ENCODE measurements around the gene ITGB5. TPM values are rescaled to one million over a fixed set of nuclear protein-coding genes. Genes with fewer than 3 reads are reported as not detected.
"Not testable (repeated sequence)": the region's sequence is repeated elsewhere in the genome, so short reads cannot be mapped to it uniquely, and the experiment has no call there.

Gene ITGB5
- total RNA-seq, 1 donor from 2014 or later, result not detected

- peaks cover 9% of the 10 kb centered on the region for H3K27me3 Mint-ChIP-seq
- POLR2A ChIA-PET, result no interaction called here
- intact Hi-C loops (cut with micrococcal nuclease), result no loop called here
- ATAC-seq (ENCODE audit: low read depth) (no peak), DNase-seq (no peak)
- no peak overlapping the region for H3K4me3 Mint-ChIP-seq
- H3K36me3 Mint-ChIP-seq (ENCODE audit: low read depth), result no peaks in the 10 kb centered on the region
- TF ChIP-seq, protein P1, sequence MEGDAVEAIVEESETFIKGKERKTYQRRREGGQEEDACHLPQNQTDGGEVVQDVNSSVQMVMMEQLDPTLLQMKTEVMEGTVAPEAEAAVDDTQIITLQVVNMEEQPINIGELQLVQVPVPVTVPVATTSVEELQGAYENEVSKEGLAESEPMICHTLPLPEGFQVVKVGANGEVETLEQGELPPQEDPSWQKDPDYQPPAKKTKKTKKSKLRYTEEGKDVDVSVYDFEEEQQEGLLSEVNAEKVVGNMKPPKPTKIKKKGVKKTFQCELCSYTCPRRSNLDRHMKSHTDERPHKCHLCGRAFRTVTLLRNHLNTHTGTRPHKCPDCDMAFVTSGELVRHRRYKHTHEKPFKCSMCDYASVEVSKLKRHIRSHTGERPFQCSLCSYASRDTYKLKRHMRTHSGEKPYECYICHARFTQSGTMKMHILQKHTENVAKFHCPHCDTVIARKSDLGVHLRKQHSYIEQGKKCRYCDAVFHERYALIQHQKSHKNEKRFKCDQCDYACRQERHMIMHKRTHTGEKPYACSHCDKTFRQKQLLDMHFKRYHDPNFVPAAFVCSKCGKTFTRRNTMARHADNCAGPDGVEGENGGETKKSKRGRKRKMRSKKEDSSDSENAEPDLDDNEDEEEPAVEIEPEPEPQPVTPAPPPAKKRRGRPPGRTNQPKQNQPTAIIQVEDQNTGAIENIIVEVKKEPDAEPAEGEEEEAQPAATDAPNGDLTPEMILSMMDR (IDR thresholded peaks at IDR 0.05), result no peak
- H3K27ac Mint-ChIP-seq, result no peak overlapping the region
- no peaks in the 10 kb centered on the region for H3K9me3 Mint-ChIP-seq
- no peaks in the 10 kb centered on the region for H3K4me1 Mint-ChIP-seq
- CTCF ChIA-PET, result no interaction called here
Observed at GRCh38 chr3:124796477-124796876, 90.7 kb downstream of the ITGB5 start.

DNA sequence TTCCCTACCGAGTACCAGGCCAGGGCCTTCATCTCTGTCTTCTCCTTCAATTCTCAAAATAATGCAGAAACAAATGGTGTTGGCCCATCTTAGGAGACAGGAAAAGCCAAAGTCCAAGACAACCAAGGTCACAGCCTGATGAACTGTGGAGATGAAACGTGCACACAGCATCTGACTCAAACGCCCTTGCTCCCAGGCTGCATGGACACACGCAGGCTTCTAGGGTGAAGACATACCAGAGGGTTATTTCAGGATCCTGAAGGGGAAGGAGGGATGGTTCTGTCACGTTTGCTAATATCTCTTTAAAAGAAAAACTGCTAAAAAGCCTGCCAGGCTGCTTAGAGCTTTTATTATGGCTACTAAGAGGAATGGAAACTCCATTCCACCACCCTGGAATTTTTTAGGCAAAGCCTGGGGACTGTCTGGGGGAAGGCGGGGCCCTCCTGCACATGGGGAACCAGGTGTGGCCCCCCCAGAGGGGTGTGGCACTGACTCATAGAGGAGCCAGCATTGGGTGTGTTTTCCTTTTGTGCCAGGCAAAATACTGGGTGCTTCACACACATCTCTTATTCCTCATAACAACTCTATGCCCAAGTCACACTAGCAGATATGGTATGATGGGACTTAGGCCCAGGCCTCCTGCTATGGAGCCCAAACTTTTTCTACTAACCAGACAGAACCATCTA, 94.0 kb downstream of the ITGB5 start:
- no peak overlapping the region for H3K4me3 Mint-ChIP-seq
- intact Hi-C loops (cut with micrococcal nuclease), result no loop called here
- CTCF ChIA-PET, result no interaction called here

DNA sequence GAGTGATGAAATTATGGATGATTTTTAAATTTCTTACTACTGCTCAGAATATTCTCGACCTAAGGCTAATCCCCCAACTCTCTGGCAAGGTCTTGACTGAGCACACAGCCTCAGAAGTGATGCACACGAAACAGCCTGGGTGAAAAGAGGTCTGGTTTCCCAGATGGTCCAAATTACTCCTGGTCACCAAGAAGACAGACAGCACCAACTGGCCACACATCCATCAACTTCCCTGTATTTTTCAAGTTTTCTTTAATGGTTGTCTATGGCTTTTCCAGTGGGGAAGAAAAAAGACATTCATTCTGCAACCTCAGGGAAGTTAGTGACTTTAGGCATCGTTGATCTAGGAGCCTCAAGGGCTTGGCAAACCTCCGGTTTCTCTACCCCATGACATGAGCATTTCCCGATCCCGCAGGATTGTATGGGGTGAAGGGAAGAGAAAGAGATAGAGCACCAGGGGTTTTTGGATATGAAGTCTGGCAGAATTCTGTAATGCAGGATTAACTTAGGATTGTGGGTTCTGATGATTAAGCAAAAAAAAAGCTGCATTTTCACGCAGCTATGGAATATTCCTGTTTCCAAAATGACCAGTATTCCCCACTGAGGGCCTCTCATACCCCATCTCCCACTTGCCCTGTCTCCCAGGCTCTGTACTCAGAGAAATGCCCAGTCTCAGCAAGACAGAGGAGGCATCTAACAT, 94.7 kb downstream of the ITGB5 start:
- intact Hi-C loops (cut with micrococcal nuclease), result no loop called here
- Mint-ChIP-seq H3K27ac (no peak overlapping the region), H3K27me3 (peaks cover 11% of the 10 kb centered on the region), H3K4me3 (no peak overlapping the region), H3K36me3 (ENCODE audit: low read depth) (no peaks in the 10 kb centered on the region), H3K4me1 (no peaks in the 10 kb centered on the region), H3K9me3 (no peaks in the 10 kb centered on the region)
- CTCF ChIA-PET, result no interaction called here
- TF ChIP-seq, protein P1 (IDR thresholded peaks at IDR 0.05), result no peak
- no peak for DNase-seq
- POLR2A ChIA-PET, result no interaction called here
- ATAC-seq (ENCODE audit: low read depth), result no peak

More for the DNA sequence above, 94.0 kb downstream of the ITGB5 start:
- Mint-ChIP-seq H3K9me3 (no peaks in the 10 kb centered on the region), H3K27ac (no peak overlapping the region), H3K4me1 (no peaks in the 10 kb centered on the region), H3K27me3 (peaks cover 11% of the 10 kb centered on the region), H3K36me3 (ENCODE audit: low read depth) (no peaks in the 10 kb centered on the region)
- DNase-seq (no peak), ATAC-seq (ENCODE audit: low read depth) (no peak)
- TF ChIP-seq, protein P1 (IDR thresholded peaks at IDR 0.05), result no peak
- POLR2A ChIA-PET, result no interaction called here

DNA sequence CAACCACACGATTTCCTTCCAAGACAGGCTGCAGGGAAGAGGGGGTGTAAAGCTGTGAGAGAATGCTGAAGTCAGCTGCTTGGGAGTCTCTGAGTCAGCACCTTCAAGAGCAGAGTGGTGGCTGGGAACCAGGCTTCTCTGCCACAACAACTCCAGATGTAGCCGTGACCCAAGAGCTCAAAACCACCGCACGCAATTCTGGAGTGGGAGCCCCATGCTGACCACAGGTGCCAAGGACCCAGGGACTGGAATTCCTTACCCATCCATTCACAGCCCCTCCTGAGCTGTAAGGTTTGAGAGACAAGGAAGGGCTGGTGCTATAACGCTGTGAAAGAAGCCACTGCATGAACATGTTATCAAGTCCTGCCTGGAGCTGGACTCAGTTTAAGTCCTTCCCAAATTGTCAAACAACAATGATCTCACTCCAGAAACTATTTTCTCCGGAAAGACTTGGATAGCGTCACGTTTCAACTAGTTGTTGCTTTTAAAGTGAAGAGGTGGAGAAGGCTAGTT, 95.5 kb downstream of the ITGB5 start:
- no peak for ATAC-seq (ENCODE audit: low read depth)
- DNase-seq, result no peak
- Mint-ChIP-seq H3K27ac (no peak overlapping the region), H3K9me3 (no peaks in the 10 kb centered on the region), H3K27me3 (peaks cover 11% of the 10 kb centered on the region), H3K4me1 (no peaks in the 10 kb centered on the region), H3K36me3 (ENCODE audit: low read depth) (no peaks in the 10 kb centered on the region), H3K4me3 (no peak overlapping the region)
- TF ChIP-seq, protein P1 (IDR thresholded peaks at IDR 0.05), result no peak
- intact Hi-C loops (cut with micrococcal nuclease), result no loop called here
- POLR2A ChIA-PET, result interaction anchor here (0.6 kb wide), 1 partner anchor 674 kb away, joined by 4 read pairs; no protein-coding TSS in a partner anchor
- CTCF ChIA-PET, result no interaction called here

GRCh38 chr3:124791142-124791541, 96.0 kb downstream of the ITGB5 start:
- ATAC-seq (ENCODE audit: low read depth) (no peak), DNase-seq (no peak)
- no peaks in the 10 kb centered on the region for H3K4me1 Mint-ChIP-seq
- no peaks in the 10 kb centered on the region for H3K9me3 Mint-ChIP-seq
- H3K4me3 Mint-ChIP-seq, result no peak overlapping the region
- peaks cover 11% of the 10 kb centered on the region for H3K27me3 Mint-ChIP-seq
- POLR2A ChIA-PET, result interaction anchor here (0.6 kb wide), 1 partner anchor 674 kb away, joined by 4 read pairs; no protein-coding TSS in a partner anchor
- H3K27ac Mint-ChIP-seq, result no peak overlapping the region
- TF ChIP-seq, protein P1 (IDR thresholded peaks at IDR 0.05), result no peak
- CTCF ChIA-PET, result no interaction called here
- no peaks in the 10 kb centered on the region for H3K36me3 Mint-ChIP-seq (ENCODE audit: low read depth)
- intact Hi-C loops (cut with micrococcal nuclease), result no loop called here

GRCh38 chr3:124789103-124789502, 98.1 kb downstream of the ITGB5 start:
- CTCF ChIA-PET; H3K27ac Mint-ChIP-seq; H3K4me3 Mint-ChIP-seq; POLR2A ChIA-PET; DNase-seq; intact Hi-C loops (cut with micrococcal nuclease); H3K9me3 Mint-ChIP-seq; H3K36me3 Mint-ChIP-seq (ENCODE audit: low read depth); H3K4me1 Mint-ChIP-seq; ATAC-seq (ENCODE audit: low read depth): not testable (repeated sequence)
- H3K27me3 Mint-ChIP-seq, result peaks cover 13% of the 10 kb centered on the region
